Stromal cell of bone marrow (primary cell): ENCODE data around the gene SLC38A10.

ENCODE experiments used
- DNase-seq: peaks from one replicate; pipeline ENCODE4 v3.0.0-alpha.2; 2012; ENCODE audit warnings: low read depth

The SLC38A10 gene

GRCh38 chr17:81277946-81278693 is 17.0 kb downstream of the SLC38A10 start:
- DNase-seq, result no peak

- no peak for DNase-seq
These were observed 17.7 kb downstream of the SLC38A10 start for GRCh38 chr17:81277421-81277820.

GRCh38 chr17:81276781-81277180 is 18.3 kb downstream of the SLC38A10 start:
- no peak for DNase-seq

- no peak for DNase-seq
These were observed 20.6 kb downstream of the SLC38A10 start for GRCh38 chr17:81274471-81274855.

GRCh38 chr17:81273698-81274470 is 21.2 kb downstream of the SLC38A10 start:
- no peak for DNase-seq

- DNase-seq, result no peak
These were observed 22.5 kb downstream of the SLC38A10 start for GRCh38 chr17:81272616-81273015.

- DNase-seq, result no peak
These were observed 23.9 kb downstream of the SLC38A10 start for GRCh38 chr17:81271226-81271625.

- DNase-seq, result no peak
These were observed 24.8 kb downstream of the SLC38A10 start for GRCh38 chr17:81270279-81270678.

GRCh38 chr17:81267390-81268067 is 27.6 kb downstream of the SLC38A10 start:
- no peak for DNase-seq

- no peak for DNase-seq
These were observed 29.5 kb downstream of the SLC38A10 start for GRCh38 chr17:81265576-81265975.

- DNase-seq, result no peak
These were observed 30.5 kb downstream of the SLC38A10 start for GRCh38 chr17:81264640-81265039.

GRCh38 chr17:81263371-81264181 is 31.5 kb downstream of the SLC38A10 start:
- no peak for DNase-seq

GRCh38 chr17:81261582-81262336 is 33.3 kb downstream of the SLC38A10 start:
- DNase-seq, result no peak

GRCh38 chr17:81261096-81261495 is 34.0 kb downstream of the SLC38A10 start:
- no peak for DNase-seq

- no peak for DNase-seq
These were observed 34.5 kb downstream of the SLC38A10 start for GRCh38 chr17:81260641-81261040.

- no peak for DNase-seq
These were observed 34.9 kb downstream of the SLC38A10 start for GRCh38 chr17:81260171-81260570.

GRCh38 chr17:81259058-81259605 is 36.0 kb downstream of the SLC38A10 start:
- no peak for DNase-seq

- DNase-seq, result no peak
These were observed 36.8 kb downstream of the SLC38A10 start for GRCh38 chr17:81258292-81258691.

- DNase-seq, result no peak
These were observed 37.6 kb downstream of the SLC38A10 start for GRCh38 chr17:81257533-81257932.

- peak; percentile 67 for DNase-seq
These were observed 38.5 kb downstream of the SLC38A10 start for GRCh38 chr17:81256616-81257015.
